Activated CD8-positive, alpha-beta memory T cell treated with anti-CD3 and anti-CD28 coated beads, Interleukin-2, amount 50 U/mL, for 24 hours (primary cell): ENCODE data around the gene CTIF.

Experiments used
- DNase-seq: peaks from one replicate; pipeline ENCODE4 v3.0.0-alpha.2; 2020; ENCODE audit errors: extremely low read depth

CTIF gene

DNA sequence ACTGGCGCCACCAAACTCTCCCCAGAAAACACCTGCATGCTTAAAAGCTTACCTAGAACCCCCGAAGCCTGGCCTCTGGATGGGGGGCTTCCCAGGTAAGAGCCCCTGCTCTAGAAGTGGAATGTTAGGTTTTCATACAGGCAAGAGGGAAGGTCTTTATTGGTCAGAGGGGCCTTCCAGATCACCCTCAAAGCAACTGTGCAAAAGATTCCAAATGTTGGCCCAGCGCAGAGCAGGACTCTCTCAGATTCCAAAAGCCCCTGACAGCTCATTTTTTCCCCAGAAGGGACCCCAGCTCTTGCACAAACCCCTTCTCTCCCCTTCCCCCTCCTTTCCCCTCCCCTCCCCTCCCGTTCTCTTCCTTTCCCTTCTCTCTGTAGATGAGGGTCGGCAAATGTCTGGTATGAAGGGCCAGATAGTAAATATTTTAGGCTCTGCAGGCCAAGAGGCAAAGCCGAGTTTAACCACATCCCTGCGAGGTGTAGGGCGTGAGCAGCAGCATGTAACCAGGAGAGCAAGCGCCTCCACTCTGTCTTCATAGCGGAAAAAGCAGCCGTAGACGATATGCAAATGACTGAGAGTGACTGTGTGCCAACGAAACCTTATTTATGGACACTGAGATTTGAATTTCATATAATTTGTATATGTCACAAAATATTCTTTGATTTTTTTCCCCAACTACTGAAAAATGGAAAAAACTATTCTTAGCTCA is 295.0 kb downstream of the CTIF start:
- no peak for DNase-seq

DNA sequence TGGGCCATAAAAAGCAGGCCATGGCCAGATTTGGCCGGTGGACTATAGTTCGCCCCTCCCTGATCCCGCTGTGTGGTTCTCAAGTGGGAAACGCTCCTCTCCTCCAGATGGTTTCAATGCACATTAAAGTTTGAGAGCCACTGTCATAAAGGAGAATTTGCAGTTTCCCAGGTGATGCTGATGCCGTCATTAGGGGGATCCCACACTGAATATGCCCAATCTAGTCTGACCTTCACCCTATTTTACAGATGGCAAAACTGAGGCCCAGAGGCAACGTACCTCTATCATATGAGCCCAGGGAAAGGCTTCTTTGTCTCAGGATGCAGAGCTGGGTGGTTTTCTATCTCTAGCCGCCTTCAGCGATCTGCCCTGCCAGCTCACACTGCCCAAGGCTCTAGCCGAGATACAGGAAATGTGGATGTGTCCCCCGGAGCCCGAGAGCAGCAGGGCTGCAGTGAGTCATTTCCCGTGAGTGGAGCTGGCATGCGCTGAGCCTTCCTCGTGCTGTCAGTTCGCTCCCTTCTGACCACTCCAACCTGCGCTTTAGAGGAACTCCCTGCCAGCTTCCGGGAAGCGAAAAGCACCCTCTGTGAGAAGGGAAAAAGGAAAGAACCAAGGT is 295.7 kb downstream of the CTIF start:
- DNase-seq, result peak; percentile 39

DNA sequence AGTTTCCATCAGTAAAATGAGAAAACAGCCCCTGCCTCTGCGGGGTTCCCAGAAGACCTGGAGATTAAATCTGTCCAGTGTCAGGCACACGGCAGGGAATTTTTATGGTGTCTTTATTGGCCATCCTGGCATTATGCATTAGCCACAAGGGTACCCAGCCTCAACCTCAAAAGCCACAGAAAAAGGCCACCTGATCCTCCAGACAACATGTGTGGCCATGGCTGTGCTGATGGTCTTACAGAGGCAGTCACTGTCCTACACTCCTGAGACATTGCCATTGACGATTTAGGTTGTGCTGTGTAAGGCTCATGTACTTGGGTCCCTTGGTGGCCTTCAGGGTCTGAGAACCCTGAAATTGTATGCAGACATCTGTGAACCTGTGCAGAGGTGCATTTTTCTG is 296.3 kb downstream of the CTIF start:
- no peak for DNase-seq

DNA sequence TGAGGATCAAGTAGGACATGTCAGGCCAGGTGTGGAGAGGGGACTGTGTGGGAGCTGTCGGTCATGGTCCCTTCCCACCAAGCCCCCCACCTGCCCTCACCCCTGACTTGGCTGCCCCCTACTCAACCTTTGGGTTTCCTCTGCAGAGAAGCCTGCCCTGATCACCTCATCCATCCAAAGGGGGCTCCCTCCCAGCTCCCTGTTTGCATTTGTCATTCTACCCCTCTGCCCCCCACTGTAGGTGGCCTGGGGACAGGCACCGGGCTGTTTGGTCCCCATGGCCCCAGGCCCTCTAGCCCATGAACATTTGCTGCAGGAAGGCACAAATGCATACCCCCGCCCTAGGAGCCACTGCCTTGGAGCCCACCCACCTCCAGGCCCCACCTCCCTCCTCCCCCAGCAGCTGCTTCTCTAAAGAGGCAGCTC is 296.9 kb downstream of the CTIF start:
- DNase-seq, result no peak

DNA sequence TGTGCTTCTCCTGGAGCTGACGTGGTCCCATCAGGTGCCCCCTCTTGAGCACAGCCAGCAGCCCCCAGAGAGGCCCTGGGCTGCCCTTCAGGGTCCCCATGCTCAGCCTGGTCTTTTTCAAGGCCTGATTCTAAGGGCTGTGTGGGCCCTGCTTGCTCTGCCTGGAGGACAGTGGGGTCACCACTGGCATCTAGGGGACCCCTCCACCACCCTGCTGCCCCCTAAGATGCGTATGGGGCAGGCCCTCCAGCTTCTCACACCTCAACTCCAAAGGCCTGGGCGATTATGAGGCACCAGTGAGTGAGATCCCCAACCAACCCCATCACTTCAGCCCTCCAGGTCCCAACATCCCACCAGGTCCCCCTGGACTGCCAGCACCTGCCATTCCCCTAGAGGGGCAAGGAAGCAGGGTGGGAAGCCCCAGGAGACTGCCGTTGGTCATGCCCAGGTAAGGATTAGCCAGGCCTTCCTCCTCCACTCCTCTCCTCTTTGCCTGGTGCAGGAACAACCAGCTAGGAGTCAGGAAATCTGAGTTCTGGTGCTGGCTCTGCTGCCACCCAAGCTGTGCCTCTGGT is 297.5 kb downstream of the CTIF start:
- no peak for DNase-seq

DNA sequence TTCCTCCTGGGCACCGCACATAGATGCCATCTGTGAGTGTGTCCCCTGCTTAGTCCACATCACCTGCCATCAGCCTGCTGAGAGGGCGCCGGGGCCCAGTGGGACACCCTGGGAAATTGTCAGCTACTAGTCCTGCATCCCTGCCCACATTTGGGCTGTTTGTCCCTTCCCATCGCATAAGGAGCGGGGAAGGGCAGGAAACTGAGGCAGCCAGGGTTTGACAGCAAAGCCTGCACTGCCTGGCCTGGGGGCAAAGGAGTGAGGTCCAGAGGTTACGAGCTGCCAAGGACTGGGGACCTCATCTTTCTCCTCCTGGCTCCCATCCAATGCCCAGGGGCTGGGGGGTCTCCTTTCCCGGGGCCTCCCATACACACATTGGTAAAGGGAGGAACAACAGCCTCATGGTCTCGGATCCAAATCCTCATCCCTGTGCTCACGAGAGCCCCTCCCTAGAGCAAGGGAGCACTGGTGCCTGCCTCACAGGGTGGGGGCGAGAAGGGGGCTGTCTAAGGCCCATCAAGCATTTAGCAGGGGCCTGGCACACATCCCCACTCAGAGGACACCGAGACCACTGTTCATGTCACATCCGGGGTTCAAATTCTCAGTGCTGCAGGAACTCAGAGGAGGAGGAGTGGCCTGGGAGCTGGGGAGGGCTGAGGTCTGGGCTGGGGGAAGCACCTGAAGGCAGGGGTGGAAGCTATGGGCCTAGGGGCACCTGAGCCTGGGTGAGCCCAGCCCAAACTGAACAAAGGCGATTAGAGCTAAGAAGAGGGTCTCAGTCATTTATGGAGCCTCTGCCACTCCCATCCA is 298.2 kb downstream of the CTIF start:
- DNase-seq, result no peak

DNA sequence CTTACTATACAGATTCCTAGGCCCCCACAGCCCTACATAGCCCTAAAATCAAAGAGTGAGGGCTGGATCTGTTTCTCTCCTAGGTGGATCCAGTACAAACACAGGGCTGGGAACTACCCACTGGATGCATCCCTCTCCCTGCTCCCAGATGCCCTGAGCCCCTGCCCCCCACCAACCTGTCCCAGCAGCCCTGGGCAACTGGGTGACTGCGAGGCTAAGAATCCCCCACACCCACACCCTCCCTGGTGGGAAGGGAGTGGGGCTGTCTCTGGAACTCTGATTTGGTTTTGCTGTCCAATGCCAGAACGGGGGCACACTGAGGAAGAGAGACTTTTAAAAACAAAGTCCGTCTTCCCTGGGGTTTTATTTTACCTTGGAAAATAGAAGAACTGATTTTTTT is 298.8 kb downstream of the CTIF start:
- no peak for DNase-seq

DNA sequence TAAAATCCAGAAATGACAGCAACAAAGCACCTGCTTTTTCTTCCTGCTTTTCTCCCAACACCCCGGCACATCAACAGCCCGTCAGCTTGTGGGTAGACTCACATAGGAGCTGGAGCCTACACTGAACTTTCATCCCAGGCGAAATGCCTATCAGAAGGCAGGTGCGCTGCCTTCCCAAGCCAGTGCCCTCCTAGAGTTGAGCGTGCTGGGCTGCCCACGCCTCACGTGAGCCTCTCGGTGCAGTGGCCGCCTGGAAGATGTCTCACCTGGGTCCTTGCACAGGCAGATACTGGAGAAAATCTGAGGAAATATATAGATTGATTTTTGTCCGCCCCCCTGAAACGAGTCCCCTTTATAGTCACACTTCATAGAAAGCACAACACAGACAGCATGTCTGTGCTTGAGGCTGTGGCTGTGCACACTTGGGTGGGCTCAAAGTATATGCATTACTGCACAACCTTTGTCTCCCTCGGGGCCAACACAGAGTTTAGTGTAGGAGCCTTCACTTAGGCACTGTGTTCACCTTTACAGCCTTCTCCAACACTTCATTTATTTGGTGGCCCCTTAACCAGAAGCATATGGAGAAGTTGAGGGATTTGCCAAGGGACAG is 299.4 kb downstream of the CTIF start:
- DNase-seq, result no peak

DNA sequence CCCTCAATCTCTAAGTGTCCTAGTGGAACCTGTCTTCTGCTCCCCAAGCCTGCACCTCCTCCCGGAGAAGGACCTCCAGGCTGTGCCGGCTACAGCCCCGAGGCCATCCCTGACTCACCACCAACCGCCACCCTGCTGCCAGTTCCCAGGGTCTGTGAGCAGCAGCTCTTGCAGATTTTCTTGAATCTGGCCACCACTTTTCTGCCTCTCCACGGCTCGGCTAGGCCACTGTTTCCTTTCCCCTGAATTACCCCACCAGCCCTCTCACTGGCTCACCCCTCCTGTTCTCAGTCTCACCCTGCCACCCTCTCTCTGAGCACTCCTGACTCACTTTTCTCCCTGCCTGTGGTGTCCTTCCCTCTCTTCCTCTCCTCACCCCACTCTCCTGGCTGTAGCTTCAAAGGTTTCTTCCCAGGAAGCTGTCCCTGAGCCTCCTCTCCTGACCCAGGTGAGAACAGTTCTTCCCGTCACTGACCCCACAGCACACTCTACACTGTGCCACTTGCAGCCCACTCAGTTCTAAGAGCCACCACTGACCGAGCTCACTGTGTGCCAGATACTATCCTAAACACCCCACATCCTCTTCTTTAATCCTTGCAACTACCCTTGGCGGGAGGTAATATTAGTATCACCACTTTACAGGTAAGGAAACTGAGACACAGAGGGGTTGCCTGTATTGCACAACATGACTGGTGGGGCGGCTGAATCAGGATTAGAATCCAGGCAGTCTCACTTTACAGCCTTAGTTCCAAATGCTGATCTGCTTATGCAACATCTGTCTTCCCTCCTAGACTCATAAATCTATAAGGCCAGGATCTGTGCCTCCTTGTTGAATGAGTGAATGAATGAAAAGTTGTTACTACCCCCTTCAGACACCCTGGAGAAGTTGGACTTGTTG is 300.3 kb downstream of the CTIF start:
- no peak for DNase-seq

DNA sequence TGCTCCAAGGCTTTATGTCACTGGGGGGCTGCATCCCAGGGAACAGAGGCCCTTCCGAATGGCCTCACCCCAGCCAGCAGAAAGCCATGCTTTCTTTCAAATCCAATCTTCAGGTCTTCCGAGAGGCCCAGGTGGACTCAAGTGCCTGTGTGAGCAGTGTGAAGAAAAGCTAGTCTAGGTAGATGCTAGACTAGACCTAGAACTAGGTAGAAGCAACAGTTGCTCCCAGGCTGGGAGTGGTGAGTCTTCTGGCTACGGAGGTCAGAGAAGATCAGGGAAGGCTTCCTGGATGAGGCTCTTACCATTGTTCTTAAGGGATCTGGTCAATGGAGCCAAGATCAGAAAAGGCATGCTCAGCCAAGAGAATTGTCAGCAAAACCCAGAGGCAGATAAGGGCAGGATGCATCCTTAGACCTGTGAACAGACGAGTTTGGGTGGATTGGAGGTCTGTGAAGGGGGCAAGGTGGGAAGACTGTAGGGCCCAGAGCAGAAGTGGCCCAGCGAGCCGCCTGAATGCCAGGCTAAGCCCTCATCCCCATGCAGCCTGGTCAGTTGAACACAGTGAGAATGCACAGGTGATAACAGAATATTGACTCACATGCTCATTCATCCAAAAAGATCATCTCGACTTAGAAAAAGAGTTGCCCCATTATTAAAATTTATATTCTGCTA is 301.1 kb downstream of the CTIF start:
- DNase-seq, result no peak

DNA sequence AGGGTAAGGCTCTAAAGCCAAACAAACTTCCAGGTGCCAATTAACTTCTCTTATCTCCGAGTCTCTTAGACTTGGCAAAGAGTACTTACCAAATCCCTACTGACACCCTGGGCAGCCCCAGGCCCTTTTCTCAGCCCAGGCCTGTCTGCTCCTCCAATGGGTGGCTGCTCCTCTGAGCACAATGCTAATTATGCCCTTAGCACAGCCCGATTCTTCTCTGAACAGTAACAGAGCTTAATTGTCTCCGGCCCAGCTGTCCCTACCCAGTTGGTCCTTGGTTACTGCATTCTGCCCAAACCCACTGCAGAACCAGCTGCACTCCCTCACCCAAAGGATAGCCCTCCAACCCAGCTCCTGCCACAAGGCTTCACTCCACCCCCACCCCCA is 301.7 kb downstream of the CTIF start:
- no peak for DNase-seq

DNA sequence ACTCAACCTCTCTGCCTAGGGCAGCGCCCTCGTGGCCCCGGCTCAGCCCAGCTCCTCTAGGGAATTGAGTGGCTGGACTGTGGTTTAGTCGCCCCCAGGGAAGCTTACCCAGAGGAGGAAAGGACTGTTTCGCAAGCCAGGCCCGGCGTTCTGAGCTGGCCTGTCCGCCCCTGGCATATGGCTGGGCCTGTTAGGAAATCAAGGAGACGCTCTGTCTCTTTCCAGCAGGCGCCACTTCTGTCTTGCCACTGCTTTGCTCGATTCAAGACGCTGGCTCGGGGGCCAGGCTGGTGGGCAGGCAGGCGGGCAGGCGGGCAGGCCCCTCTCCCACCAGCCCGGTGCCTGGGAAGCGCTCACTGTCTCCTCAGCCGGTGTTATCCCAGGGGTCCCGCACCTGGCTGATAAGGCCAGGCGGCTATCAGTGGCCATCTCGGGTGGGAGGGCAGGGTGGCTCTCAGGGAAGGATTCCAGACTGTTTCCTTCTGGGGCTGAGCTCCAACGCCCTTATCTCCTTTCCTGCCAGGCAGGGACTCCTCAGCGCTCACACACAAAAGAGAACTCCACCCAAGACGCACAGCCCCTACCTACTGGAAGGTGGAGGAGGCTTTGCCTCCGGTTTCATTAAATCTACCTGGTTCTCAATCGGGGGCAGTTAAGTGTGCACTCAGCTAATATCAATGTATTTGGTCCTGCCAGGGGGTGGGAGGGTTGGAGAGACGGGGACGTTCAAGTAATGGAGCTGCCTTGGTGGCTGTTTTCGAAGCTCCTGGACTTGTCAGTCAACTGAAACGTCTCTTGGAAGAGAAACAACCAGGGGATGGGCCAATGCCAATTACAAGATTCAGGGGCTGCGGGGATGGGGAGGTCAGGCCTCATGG is 302.8 kb downstream of the CTIF start:
- DNase-seq, result no peak

DNA sequence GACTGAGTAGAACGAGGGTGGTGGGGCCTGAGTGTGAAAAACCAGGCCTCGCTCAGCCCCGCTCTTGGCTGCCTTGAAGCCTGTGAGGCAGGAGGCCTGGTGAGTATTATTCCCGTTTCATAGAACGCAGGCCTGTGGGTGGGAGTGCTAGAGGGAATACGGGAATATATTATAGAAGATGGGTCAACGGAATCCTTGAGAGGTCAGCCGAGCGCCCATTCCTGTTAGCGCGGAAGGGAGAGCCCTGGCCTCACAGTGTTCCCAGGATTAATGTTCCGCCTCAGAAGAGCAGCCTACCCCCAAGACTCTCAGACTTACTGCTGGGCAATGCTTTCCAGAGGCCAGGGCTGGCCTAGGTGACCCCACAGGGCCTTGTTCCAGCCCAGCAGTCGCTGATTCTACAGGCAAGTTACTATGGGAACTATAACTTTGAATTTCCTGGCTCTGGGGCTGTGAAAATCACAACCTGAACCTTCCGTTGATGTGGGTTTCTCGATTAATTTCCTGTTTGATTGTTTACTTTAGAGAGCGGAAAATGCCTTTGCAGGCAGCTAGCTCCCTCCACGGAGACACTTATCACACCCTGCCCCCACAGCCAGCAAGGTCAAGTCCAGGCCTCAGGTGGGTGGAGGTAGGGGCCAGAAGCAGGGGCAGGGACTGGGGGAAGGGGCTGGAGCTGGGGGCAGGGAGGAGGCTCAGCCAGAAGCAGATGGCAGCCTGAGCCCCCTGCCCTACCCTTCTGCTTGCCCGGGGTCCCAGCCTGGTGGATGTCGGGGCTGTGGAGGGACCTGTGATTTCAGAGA is 303.6 kb downstream of the CTIF start:
- DNase-seq, result no peak

DNA sequence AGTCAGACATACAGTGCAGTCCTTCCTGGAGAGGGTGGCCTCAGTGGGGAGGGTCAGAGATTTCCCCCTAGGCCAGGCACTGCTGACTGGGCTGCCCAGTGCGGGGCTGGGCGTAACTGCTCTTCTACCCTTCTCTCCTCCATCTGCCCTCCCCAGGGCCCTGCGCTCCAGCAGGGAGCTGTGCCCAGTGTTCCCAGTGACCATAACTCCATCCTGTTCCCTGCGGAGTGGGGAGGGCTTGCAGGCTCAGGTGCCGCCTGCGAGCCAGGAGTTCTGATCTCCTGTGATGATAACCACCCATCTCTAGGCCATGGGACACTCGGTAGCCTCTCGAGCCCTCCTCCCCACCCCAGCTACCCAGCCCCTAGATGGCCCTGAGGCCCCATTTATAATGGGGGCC is 304.3 kb downstream of the CTIF start:
- no peak for DNase-seq

DNA sequence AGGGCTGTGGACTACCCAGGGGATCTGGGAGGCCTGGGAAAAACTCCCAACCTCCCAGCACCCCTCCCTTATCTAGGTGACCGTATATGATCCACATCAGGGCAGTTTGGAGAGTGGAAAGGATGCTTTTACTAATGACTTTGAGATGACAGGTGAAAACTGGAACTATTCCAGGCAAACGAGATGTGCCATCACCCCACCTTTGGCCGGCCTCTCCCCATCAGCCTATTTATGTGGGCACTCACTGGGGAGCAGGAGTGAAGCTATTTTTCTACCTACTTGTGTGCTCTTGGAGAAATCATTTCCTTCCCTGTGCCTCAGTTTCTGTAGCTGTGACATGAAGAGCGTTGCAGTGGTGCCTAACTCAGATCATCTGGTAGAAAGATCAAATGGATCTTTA is 304.8 kb downstream of the CTIF start:
- DNase-seq, result no peak

DNA sequence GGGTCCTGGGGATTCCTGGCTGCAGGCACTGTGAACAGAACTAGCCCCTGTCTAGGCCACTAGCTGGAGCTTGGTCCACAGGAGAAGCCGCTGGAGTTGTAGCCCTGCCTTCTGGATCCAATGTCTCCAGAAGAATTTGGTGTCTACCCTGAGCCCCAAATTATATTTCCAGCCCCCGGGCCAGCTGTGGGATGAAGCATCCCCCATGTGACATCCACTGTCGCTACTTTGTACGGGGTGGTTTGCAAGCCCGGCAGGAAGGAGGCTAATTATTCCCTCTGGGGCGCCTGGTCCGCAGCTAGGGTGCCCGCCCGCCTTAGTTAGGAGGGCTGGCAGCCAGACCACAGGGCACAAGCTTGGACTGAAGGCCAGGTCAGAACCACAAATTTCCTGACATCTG is 305.4 kb downstream of the CTIF start:
- DNase-seq, result no peak

DNA sequence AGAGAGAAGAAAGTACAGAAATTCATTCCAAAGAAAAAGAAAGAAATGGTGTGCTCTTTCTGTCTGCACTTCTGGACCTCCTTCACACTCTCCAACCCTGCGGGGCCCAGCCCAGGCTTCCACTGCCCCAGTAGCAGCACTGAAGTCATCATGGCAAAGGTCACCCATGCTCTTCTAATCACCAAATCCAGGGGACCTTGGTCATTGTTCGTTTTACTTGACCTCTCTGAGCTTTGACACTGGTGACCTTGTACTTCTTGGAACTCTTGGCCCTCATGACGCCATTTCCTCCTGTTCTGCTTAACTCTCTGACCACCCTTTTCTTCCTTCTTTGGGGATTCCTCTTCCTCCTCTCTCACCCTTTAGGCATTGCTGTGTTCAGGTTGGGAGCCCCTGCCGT is 306.3 kb downstream of the CTIF start:
- DNase-seq, result no peak

DNA sequence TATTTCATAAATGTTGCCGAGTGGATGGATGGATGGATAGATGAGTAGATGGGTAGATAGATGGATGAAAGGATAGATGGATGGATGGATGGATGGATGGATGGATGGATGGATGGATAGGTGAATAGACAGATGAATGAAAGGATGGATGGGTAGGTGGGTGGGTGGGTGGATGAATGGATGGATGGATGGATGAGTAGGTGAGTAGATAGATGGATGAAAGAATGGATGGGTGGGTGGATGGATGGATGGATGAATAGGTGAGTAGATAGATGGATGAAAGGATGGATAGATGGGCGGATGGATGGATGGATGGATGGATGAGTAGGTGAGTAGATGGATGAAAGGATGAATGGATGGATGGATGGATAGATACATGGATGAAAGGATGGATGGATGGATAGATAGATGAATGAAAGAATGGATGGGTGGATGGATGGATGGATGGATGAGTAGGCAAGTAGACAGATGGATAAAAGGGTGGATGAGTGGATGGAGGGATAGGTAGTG is 307.6 kb downstream of the CTIF start:
- no peak for DNase-seq
